Left ventricle myocardium inferior (tissue), 1 donor: ENCODE measurements around the gene ERICH4. TPM values are rescaled to one million over a fixed set of nuclear protein-coding genes. Genes with fewer than 3 reads are reported as not detected.

ENCODE experiments used
- DNase-seq: peaks from one replicate; pipeline ENCODE4 v3.0.0-alpha.2; 2020
- H3K27ac ChIP-seq: fragments of 200-600 bp; replicated peaks from 2 replicates; pipeline ENCODE4 v1.8.0; 2021
- H3K27me3 ChIP-seq: fragments of 200-600 bp; 2 replicates; pipeline ENCODE4 v1.8.0; 2021; ENCODE audit warnings: low read depth
- H3K36me3 ChIP-seq: fragments of 200-600 bp; 2 replicates; pipeline ENCODE4 v1.8.0; 2021
- H3K4me1 ChIP-seq: fragments of 200-600 bp; 2 replicates; pipeline ENCODE4 v1.8.0; 2021
- H3K4me3 ChIP-seq: fragments of 200-600 bp; 2 replicates; pipeline ENCODE4 v1.8.0; 2021; ENCODE audit warnings: mild to moderate bottlenecking, moderate library complexity
- H3K9me3 ChIP-seq: fragments of 200-600 bp; replicated peaks from 2 replicates; pipeline ENCODE4 v1.8.0; 2021
- intact Hi-C: fragments of 100-400 bp; cut with micrococcal nuclease; formaldehyde crosslinking; loops from one replicate; pipeline ENCODE4 v1.11.0; 2022
- total RNA-seq: library from RNA; stranded (reverse); fragmentation: NEBNext Ultra II Directional; extraction: Animal tissue kit (Norgen Biotek cat#: 25700); gene quantifications from one replicate; pipeline ENCODE4 v1.2.1, GENCODE V29; 2021
- TF ChIP-seq, protein P1 (sequence below): fragments of 200-600 bp; IDR thresholded peaks from 2 replicates; pipeline ENCODE4 v1.8.0; 2021; ENCODE audit warnings: antibody characterized with exemption, mild to moderate bottlenecking, borderline replicate concordance
- donor health status: DM: no; HTN: yes; CAD: no; lungs with severe emphysema.

ERICH4 gene
- total RNA-seq, 1 donor from 2014 or later = not detected

- Histone ChIP-seq H3K9me3 (no peaks in the 10 kb centered on the region), H3K27ac (peak overlapping the region; percentile 67), H3K4me1 (peaks cover 54% of the 10 kb centered on the region), H3K4me3 (no peak overlapping the region), H3K36me3 (peaks cover 75% of the 10 kb centered on the region), H3K27me3 (no peaks in the 10 kb centered on the region)
- TF ChIP-seq, protein P1, sequence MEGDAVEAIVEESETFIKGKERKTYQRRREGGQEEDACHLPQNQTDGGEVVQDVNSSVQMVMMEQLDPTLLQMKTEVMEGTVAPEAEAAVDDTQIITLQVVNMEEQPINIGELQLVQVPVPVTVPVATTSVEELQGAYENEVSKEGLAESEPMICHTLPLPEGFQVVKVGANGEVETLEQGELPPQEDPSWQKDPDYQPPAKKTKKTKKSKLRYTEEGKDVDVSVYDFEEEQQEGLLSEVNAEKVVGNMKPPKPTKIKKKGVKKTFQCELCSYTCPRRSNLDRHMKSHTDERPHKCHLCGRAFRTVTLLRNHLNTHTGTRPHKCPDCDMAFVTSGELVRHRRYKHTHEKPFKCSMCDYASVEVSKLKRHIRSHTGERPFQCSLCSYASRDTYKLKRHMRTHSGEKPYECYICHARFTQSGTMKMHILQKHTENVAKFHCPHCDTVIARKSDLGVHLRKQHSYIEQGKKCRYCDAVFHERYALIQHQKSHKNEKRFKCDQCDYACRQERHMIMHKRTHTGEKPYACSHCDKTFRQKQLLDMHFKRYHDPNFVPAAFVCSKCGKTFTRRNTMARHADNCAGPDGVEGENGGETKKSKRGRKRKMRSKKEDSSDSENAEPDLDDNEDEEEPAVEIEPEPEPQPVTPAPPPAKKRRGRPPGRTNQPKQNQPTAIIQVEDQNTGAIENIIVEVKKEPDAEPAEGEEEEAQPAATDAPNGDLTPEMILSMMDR = no peak
- peak; percentile 41 for DNase-seq
- intact Hi-C loops = no loop called here
These were observed 20.5 kb upstream of the ERICH4 start for GRCh38 chr19:41422456-41422855.

DNA sequence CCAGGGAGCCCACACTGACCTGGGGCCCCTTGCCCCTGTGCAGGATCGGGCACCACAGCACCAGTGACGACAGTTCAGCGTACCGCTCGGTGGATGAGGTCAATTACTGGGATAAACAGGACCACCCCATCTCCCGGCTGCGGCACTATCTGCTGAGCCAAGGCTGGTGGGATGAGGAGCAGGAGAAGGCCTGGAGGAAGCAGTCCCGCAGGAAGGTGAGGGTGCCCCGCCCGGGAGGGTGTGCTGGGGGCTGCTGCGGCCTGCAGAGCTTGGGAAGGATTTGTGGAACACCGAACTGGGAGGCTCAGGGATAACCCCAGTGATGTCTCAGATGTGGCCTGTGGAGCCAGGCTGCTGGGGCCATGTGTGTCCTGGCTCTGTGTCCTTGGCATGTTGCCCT is 20.0 kb upstream of the ERICH4 start:
- H3K9me3 ChIP-seq = no peaks in the 10 kb centered on the region
- TF ChIP-seq, protein P1 = no peak
- no peak for DNase-seq
- no peak overlapping the region for H3K4me3 ChIP-seq
- H3K27ac ChIP-seq = peak overlapping the region; percentile 67
- intact Hi-C loops = no loop called here
- H3K27me3 ChIP-seq = no peaks in the 10 kb centered on the region
- peaks cover 70% of the 10 kb centered on the region for H3K36me3 ChIP-seq
- H3K4me1 ChIP-seq = peaks cover 59% of the 10 kb centered on the region

DNA sequence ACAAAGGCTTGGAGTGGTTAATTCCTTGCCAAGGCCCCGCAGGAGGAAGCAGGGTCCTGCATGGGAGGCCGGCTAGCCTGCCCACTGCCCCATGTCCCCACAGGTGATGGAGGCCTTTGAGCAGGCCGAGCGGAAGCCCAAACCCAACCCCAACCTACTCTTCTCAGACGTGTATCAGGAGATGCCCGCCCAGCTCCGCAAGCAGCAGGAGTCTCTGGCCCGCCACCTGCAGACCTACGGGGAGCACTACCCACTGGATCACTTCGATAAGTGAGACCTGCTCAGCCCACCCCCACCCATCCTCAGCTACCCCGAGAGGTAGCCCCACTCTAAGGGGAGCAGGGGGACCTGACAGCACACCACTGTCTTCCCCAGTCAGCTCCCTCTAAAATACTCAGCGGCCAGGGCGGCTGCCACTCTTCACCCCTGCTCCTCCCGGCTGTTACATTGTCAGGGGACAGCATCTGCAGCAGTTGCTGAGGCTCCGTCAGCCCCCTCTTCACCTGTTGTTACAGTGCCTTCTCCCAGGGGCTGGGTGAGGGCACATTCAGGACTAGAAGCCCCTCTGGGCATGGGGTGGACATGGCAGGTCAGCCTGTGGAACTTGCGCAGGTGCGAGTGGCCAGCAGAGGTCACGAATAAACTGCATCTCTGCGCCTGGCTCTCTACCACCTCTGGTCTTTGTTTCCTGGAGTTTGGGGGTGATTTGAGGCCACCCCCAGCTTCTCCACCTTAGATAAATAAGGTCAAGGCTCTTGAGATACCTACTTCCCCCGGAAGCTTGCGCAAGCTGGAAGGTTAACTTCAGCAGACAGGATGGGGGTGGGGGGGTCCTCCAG is 18.4 kb upstream of the ERICH4 start:
- H3K27ac ChIP-seq = peak overlapping the region; percentile 93
- peaks cover 55% of the 10 kb centered on the region for H3K36me3 ChIP-seq
- peaks cover 73% of the 10 kb centered on the region for H3K4me1 ChIP-seq
- no peak for DNase-seq
- H3K27me3 ChIP-seq = no peaks in the 10 kb centered on the region
- peak overlapping the region; percentile 74 for H3K4me3 ChIP-seq
- TF ChIP-seq, protein P1 = no peak
- intact Hi-C loops = no loop called here
- H3K9me3 ChIP-seq = no peaks in the 10 kb centered on the region

DNA sequence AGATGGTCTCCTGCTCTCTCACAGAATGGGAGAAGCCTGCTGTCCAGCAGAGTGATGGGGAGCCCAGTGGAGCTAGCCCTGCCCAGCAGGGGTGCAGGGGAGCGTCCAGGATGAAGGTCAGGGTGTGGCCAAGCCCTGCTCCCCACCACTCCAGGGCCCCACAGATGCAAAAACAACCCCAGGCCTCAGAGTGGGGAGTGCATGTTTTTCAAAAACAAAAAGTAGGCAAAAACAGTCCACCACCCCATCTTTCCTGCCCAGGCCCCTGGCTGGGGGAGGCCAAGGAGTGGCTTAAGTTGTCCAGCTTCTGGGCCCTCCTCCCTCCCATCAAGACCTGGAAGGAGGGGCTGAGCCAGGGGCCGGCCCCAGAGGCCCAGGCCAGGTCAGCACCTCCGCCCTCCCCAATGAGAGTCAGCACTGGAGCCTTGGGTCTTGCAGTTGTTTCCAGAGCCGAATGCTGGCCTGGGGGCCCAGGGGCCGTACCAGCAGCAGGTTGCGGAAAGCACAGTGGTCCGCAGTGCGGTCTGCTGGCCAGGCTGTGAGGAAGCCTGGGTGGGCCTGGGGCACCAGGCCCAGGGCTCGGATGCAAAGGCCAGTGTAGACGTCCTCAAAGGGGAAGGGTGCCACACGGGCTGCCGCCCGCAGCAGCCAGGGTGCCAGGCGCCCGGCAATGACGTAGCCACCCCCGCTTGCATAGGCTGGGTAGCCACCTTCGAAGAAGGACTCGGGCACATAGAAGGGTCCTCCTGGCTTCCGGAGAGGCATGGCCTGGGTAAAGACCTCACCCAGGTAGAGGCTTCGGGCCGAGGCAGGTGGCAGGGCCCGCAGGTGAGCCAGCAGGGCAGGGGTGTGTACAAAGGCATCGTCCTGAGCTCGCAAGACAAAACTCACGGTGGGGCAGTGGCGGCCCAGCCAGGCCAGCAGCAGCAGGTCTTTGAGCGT is 17.5 kb upstream of the ERICH4 start:
- H3K36me3 ChIP-seq = peaks cover 46% of the 10 kb centered on the region
- no peak for DNase-seq
- H3K27ac ChIP-seq = peak overlapping the region; percentile 93
- no peaks in the 10 kb centered on the region for H3K9me3 ChIP-seq
- TF ChIP-seq, protein P1 = no peak
- intact Hi-C loops = no loop called here
- peak overlapping the region; percentile 74 for H3K4me3 ChIP-seq
- no peaks in the 10 kb centered on the region for H3K27me3 ChIP-seq
- H3K4me1 ChIP-seq = peaks cover 77% of the 10 kb centered on the region

- TF ChIP-seq, protein P1 = no peak
- Histone ChIP-seq H3K4me1 (peaks cover 85% of the 10 kb centered on the region), H3K9me3 (no peaks in the 10 kb centered on the region), H3K36me3 (peaks cover 48% of the 10 kb centered on the region), H3K27me3 (no peaks in the 10 kb centered on the region), H3K27ac (peak overlapping the region; percentile 93), H3K4me3 (peak overlapping the region; percentile 74)
- intact Hi-C loops = no loop called here
- DNase-seq = peak; percentile 27
These were observed 16.7 kb upstream of the ERICH4 start for GRCh38 chr19:41426116-41426841.
